ENCODE data around the gene LRRC8E.

GRCh38 chr19:7926727-7927604 is 38.7 kb downstream of the LRRC8E start:
- TF ChIP-seq CTCF (IDR thresholded peaks at IDR 0.05 in 2 of 3, conservative IDR thresholded peaks at IDR 0.05 in 1 of 3; ENCODE audit: control insufficient read depth in 2 of 3, extremely low read depth in 1 of 3, insufficient read depth in 1 of 3, low read depth in 3 of 3, low read length in 3 of 3): no peak
- no peak for TF ChIP-seq CHD2 (IDR thresholded peaks at IDR 0.05; ENCODE audit: borderline replicate concordance, low read depth, low read length)
- no peak for TF ChIP-seq RAD21 (IDR thresholded peaks at IDR 0.05; ENCODE audit: insufficient read depth, low read depth, low read length)
- no peak for TF ChIP-seq MXI1 (IDR thresholded peaks at IDR 0.05; ENCODE audit: low read depth, low read length)
- TF ChIP-seq NFIC (IDR thresholded peaks at IDR 0.05; ENCODE audit: low read depth, low read length): no peak
- TF ChIP-seq CREB1 (IDR thresholded peaks at IDR 0.05; ENCODE audit: low read depth): no peak
- no peak for TF ChIP-seq BACH1 (IDR thresholded peaks at IDR 0.05; ENCODE audit: borderline replicate concordance)
- TF ChIP-seq CEBPB (IDR thresholded peaks at IDR 0.05; ENCODE audit: borderline replicate concordance in 1 of 2, low read depth in 2 of 2, low read length in 2 of 2): no peak
- no peak for TF ChIP-seq YBX1 (IDR thresholded peaks at IDR 0.05)
- TF ChIP-seq CBX5 (IDR thresholded peaks at IDR 0.05; ENCODE audit: low read depth): no peak
- TF ChIP-seq BRCA1 (IDR thresholded peaks at IDR 0.05; ENCODE audit: low read depth, low read length): no peak
